IPS-20b (cell line): ENCODE results near the gene ZNF287.
"Not testable (repeated sequence)": the region's sequence is repeated elsewhere in the genome, so short reads cannot be mapped to it uniquely, and the experiment has no call there.

Source experiments
- H3K27ac ChIP-seq: one replicate; pipeline ENCODE4 v1.5.1; 2013; ENCODE audit warnings: low read length
- H3K27me3 ChIP-seq: 2 replicates; pipeline ENCODE4 v1.6.1; 2013; ENCODE audit warnings: mild to moderate bottlenecking, low read length, inconsistent platforms; ENCODE audit not compliant: insufficient read depth
- H3K36me3 ChIP-seq: 2 replicates; pipeline ENCODE4 v1.6.1; 2013; ENCODE audit warnings: low read depth, mild to moderate bottlenecking, inconsistent platforms, low read length, moderate library complexity; ENCODE audit not compliant: insufficient read depth
- H3K4me1 ChIP-seq: 2 replicates; pipeline ENCODE4 v1.6.1; 2013; ENCODE audit warnings: mild to moderate bottlenecking, control low read depth, inconsistent platforms, low read length, moderate library complexity; ENCODE audit not compliant: insufficient read depth
- H3K4me3 ChIP-seq: 2 replicates; pipeline ENCODE4 v1.5.1; 2013; ENCODE audit warnings: mild to moderate bottlenecking, low read length, inconsistent platforms
- H3K9ac ChIP-seq: 2 replicates; pipeline ENCODE4 v1.6.1; 2013; ENCODE audit warnings: low read depth, mild to moderate bottlenecking, inconsistent platforms, low read length, moderate library complexity
- H3K9me3 ChIP-seq: 2 replicates; pipeline ENCODE4 v1.6.1; 2013; ENCODE audit warnings: mild to moderate bottlenecking, low read depth, low read length, inconsistent platforms; ENCODE audit not compliant: insufficient read depth

The ZNF287 gene

DNA sequence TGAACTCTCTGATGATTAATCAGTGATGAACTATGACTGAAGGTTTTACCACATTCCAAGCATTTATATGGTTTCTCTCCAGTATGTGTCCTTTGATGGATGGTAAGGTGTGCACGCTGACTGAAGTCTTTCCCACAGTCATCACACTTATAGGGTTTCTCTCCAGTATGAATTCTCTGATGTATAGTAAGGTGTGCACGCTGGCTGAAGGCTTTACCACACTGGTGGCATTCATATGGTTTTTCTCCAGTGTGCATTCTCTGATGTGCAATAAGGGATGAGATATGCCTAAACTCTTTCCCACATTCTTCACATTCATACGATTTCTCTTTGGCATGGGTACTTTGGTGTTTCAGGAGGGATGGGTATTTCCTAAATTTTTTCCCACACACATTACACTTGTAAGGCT is 16.4 kb downstream of the ZNF287 start:
- H3K27ac ChIP-seq, result no peak overlapping the region
- H3K9me3 ChIP-seq, result peaks cover 93% of the 10 kb centered on the region
- H3K36me3 ChIP-seq, result peaks cover 52% of the 10 kb centered on the region
- H3K4me1 ChIP-seq, result no peaks in the 10 kb centered on the region
- no peak overlapping the region for H3K4me3 ChIP-seq
- H3K27me3 ChIP-seq, result no peaks in the 10 kb centered on the region
- H3K9ac ChIP-seq, result no peak overlapping the region

DNA sequence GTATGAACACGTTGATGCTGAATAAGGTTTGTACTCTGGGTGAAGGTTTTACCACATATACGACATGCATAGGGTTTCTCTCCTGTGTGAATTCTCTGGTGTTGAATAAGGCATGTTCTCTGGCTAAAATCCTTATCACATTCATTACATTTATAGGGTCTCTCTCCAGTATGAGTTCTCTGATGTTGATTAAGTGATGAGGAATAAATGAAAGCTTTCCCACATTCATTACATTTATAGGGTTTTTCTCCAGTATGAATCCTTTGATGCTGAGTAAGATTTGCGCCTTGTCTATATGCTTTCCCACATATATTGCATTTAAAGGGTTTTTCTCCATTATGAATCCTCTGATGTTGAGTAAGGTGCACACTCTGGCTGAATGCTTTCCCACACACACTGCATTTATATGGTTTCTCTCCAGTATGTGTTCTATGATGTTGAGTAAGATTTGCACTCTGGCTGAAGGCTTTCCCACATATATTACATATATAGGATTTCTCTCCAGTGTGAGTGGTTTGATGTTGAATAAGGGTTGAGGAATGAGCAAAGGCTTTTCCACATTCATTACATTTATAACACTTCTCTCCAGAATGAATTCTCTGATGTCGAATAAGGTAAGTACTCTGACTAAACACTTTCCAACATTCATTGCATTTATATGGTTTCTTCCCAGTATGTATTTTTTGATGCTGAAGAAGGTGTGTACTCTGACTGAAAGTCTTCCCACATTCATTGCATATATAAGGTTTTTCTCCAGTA is 16.9 kb downstream of the ZNF287 start:
- H3K36me3 ChIP-seq, result peaks cover 46% of the 10 kb centered on the region
- H3K4me3 ChIP-seq, result no peak overlapping the region
- H3K9me3 ChIP-seq, result peaks cover 91% of the 10 kb centered on the region

DNA sequence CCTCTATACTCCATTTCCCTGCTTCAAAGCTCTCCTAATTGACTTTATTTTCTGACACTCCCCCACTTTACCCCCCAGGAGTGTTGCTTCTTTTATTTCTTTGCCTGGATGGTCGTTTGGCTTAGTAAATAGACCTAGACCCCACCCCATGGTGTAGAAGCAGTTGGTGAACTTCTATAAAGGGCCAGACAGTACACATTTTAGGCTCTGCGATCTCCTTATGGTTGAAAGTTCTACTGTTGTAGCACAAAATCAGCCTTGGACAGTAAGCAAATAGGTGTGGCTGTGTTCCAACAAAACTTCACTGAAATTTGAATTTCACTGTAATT is 31.9 kb downstream of the ZNF287 start:
- Histone ChIP-seq H3K9me3 (no peaks in the 10 kb centered on the region), H3K27me3 (no peaks in the 10 kb centered on the region), H3K36me3 (no peaks in the 10 kb centered on the region), H3K27ac (no peak overlapping the region), H3K4me3 (no peak overlapping the region), H3K9ac (no peak overlapping the region), H3K4me1 (no peaks in the 10 kb centered on the region; the same call in 1 of the 2 replicates)

More for the DNA sequence above, 16.9 kb downstream of the ZNF287 start:
- H3K27me3 ChIP-seq, result no peaks in the 10 kb centered on the region
- H3K4me1 ChIP-seq, result no peaks in the 10 kb centered on the region
- no peak overlapping the region for H3K27ac ChIP-seq
- H3K9ac ChIP-seq, result no peak overlapping the region

DNA sequence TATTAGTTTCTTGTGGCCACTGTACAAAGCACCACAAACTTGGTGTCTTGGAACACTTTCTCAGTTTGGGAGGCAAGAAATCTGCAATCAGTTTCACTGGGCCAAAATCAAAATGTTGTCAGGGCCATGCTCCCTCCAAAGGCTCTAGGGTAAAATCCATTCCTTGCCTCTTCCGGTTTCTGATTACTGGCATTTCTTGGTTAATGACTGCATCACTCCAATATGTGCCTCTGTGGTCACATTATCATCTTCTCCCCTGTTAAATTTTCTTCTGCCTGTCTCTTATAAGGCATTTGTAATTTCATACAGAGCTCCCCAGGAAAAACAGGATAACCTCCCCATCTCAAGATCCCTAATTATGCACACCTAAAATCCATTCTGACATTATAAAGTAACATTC is 34.8 kb downstream of the ZNF287 start:
- Histone ChIP-seq H3K4me3 (no peak overlapping the region), H3K27me3 (0 out of 2 replicates have a peak, but pooled peaks cover 5% of the 10 kb centered on the region), H3K4me1 (no peaks in the 10 kb centered on the region; the same call in 1 of the 2 replicates)

DNA sequence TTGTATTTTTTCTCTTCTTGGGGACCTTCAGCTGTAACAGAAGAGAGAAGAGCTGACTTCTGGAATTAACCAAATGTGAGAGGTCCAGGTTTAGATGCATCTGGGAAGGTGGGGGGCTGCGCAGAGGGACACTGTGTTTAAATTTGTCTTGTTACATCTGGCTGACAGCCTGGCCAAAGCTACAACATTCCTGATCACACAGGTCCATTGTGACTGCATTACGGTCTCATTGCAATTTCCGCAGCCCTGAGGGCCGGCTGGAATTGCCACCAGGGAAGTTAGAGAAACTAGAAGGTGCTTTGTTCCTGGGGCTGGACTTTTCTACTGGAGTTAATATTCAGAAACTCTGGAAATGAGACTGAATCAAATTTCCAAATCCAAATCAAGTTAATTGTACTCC is 39.1 kb downstream of the ZNF287 start:
- Histone ChIP-seq H3K9ac (no peak overlapping the region), H3K27me3 (0 out of 2 replicates have a peak, but pooled peaks cover 10% of the 10 kb centered on the region)

More for the DNA sequence above, 34.8 kb downstream of the ZNF287 start:
- Histone ChIP-seq H3K36me3 (no peaks in the 10 kb centered on the region), H3K9ac (no peak overlapping the region), H3K9me3 (no peaks in the 10 kb centered on the region), H3K27ac (no peak overlapping the region)

DNA sequence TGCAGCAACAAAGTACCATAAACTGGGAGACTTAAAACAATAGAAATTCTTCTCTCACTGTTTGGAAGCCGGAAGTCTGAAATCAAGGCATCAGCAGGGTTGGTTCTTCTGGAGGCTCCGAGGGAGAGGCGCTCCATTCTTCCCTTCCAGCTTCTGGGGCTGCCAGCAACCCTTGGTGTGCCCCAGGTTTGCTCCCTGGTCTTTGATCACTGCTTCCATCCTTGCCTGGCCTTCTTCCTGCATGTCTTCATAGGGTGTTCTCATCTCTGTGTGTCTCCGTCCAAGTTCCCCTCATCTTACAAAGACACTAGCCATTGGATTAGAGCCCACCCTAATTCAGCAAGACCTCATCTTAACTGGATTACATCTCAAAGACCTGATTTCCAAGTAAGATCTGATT is 41.7 kb downstream of the ZNF287 start:
- no peak overlapping the region for H3K9ac ChIP-seq
- H3K9me3 ChIP-seq, result no peaks in the 10 kb centered on the region
- H3K4me3 ChIP-seq, result no peak overlapping the region

More for the DNA sequence above, 39.1 kb downstream of the ZNF287 start:
- no peaks in the 10 kb centered on the region; the same call in 1 of the 2 replicates for H3K4me1 ChIP-seq
- no peak overlapping the region for H3K4me3 ChIP-seq
- no peaks in the 10 kb centered on the region for H3K9me3 ChIP-seq
- no peaks in the 10 kb centered on the region for H3K36me3 ChIP-seq
- H3K27ac ChIP-seq, result no peak overlapping the region

DNA sequence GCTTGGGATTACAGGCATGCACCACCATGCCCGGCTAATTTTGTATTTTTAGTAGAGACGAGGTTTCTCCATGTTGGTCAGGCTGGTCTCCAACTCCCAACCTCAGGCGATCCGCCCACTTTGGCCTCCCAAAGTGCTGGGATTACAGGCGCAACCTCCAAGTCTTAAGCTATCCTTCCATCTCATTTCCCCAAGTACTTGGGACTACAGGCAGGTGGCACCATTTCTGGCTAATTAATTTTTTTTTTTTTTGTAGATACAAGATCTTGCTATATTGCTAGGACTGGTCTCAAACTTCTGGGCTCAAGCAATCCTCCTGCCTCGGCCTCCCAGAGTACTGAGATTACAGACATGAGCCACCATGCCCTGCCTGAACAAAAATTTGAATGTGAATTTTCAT is 43.4 kb downstream of the ZNF287 start:
- H3K4me1 ChIP-seq, H3K36me3 ChIP-seq, H3K27ac ChIP-seq, H3K9ac ChIP-seq, H3K4me3 ChIP-seq, H3K27me3 ChIP-seq, H3K9me3 ChIP-seq: not testable (repeated sequence)

More for the DNA sequence above, 41.7 kb downstream of the ZNF287 start:
- Histone ChIP-seq H3K27me3 (0 out of 2 replicates have a peak, but pooled peaks cover 10% of the 10 kb centered on the region), H3K4me1 (no peaks in the 10 kb centered on the region), H3K36me3 (no peaks in the 10 kb centered on the region), H3K27ac (no peak overlapping the region)

DNA sequence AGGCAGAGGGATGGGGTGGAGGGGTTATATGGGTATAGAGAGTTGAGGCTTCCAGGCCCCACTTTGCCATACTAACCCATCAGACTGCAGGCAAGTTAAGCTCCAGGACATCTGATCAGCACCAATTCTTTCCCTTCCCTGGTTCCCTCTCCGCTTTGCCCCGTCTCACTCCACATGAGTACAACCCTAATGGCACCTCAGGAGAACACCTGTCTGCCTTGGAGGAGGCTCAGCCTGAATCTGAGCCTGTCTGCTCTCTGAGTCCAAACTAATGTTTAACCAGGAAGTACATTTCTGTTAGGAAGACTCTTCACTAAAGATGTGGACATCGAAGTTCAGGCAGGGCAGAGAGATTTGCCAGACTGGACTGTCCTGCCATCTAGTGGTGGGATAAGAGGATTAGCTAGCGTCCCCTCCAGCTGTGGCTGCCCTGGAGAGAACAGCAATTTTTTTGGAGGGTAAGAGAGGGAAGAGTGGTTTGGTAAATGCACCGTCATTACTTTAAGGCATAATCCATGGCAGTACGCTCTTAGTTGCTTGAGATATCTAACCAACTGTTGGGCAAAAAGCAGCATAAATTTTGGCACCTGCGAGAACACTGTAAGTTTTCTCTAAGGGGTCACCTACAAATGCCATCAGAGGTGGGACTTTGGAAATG is 47.8 kb downstream of the ZNF287 start:
- H3K27me3 ChIP-seq, result peaks cover 13% of the 10 kb centered on the region
- H3K4me3 ChIP-seq, result no peak overlapping the region
- 0 out of 2 replicates have a peak, but pooled peaks cover 4% of the 10 kb centered on the region for H3K4me1 ChIP-seq
- H3K36me3 ChIP-seq, result no peaks in the 10 kb centered on the region
- no peak overlapping the region for H3K27ac ChIP-seq
- H3K9me3 ChIP-seq, result no peaks in the 10 kb centered on the region
- no peak overlapping the region for H3K9ac ChIP-seq

DNA sequence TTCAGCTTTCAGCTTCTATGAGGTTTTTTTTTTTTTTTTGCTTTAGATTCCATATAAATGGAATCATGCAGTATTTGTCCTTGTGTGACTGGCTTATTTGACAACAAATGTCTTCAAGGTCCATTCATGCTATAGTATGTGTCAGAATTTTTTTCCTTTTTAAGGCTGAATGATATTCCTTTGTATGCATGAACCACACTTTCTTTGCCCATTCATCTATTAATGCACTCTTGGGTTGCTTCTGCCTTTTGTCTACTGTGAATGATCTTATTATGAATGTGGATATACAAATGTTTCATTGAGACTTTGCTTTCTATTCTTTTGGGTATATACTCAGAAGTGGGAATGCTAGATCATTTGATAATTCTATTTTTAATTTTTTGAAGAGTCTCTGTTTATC is 50.0 kb downstream of the ZNF287 start:
- Histone ChIP-seq H3K36me3 (no peaks in the 10 kb centered on the region), H3K27ac (no peak overlapping the region), H3K9me3 (no peaks in the 10 kb centered on the region), H3K4me1 (0 out of 2 replicates have a peak, but pooled peaks cover 5% of the 10 kb centered on the region), H3K27me3 (peaks cover 22% of the 10 kb centered on the region), H3K4me3 (no peak overlapping the region), H3K9ac (no peak overlapping the region)

DNA sequence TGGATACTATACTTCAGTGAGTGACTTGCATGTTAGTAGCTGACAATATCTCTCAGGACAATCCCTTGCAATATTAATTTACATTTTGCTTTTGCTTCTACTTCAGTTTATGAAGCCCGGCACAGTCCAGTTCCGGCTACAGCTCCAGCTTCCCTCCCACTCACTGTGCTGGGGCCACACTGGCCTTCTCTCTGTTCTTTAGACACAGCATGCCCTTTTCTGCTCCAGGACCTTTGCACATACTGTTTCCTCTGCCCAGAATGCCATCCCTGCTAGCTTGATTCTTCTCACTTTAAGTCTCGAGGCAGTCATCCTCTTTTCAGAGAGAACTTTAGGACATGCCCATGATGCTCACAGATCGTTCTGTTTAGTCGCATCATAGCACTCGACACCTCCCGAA is 51.5 kb downstream of the ZNF287 start:
- Histone ChIP-seq H3K36me3 (no peaks in the 10 kb centered on the region), H3K4me3 (no peak overlapping the region), H3K27me3 (peaks cover 22% of the 10 kb centered on the region), H3K27ac (no peak overlapping the region), H3K9me3 (no peaks in the 10 kb centered on the region), H3K9ac (no peak overlapping the region), H3K4me1 (peaks cover 8% of the 10 kb centered on the region; the same call in 1 of the 2 replicates)

DNA sequence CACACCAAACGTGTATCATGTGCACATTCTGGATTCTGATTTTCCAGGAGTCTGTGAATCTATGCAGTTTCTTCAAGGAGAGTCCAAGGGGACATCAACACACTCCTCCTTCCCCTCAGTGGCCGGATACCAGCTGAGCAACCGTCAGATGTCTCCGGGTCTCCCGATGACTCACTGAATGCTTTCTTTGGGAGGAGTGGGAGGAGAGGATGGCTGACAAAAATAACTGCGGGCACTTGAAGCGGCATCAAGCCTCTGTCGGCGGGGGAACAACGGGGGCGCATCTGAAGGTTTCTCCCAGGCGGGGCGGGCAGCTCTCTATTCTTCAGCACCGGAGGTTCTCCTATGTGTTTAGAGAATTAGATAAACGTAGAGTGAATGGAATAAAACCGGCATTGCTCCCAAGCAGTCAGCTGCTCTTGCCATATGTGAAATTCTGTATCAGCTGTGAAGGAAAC is 52.4 kb downstream of the ZNF287 start:
- Histone ChIP-seq H3K27me3 (peaks cover 22% of the 10 kb centered on the region), H3K4me3 (no peak overlapping the region), H3K9me3 (no peaks in the 10 kb centered on the region), H3K9ac (no peak overlapping the region), H3K36me3 (no peaks in the 10 kb centered on the region), H3K4me1 (peaks cover 16% of the 10 kb centered on the region; the same call in 1 of the 2 replicates), H3K27ac (no peak overlapping the region)

DNA sequence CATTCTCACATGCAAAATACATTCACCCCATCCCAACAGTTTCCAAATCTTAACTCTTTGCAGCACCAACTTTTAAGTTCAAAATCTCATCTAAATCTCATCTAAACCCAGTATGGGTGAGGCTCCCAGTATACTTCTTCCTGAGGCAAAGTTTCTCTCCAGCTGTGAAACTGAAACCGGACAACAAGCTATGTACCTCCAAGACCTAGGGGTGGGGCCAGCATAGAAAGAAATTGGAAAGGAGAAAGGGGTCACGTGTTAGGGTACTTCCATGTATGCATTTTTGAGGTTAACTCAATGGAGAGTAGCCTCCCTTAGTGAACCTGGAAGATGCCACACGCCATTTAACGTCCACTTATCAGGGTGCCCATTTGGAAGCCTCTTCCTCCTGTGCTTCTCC is 53.1 kb downstream of the ZNF287 start:
- Histone ChIP-seq H3K4me3 (no peak overlapping the region), H3K4me1 (peaks cover 17% of the 10 kb centered on the region; the same call in 1 of the 2 replicates), H3K27ac (no peak overlapping the region), H3K36me3 (no peaks in the 10 kb centered on the region), H3K27me3 (peaks cover 22% of the 10 kb centered on the region), H3K9me3 (no peaks in the 10 kb centered on the region), H3K9ac (no peak overlapping the region)
